Peyer's patch (tissue), 4 donors: ENCODE data around the gene RERE. TPM values are rescaled to one million over a fixed set of nuclear protein-coding genes. Genes with fewer than 3 reads are reported as not detected.
A peak's percentile ranks its signal among the peaks of the same experiment; 100 is the strongest.
"Not testable (repeated sequence)": the region's sequence is repeated elsewhere in the genome, so short reads cannot be mapped to it uniquely, and the experiment has no call there.

Experiments
- DNase-seq, 3 donors: peaks; one replicate each; pipeline ENCODE4 v3.0.0-alpha.2; 2017 to 2019
- H3K27ac ChIP-seq, 4 donors: fragments of 200-600 bp; sonication (generic); one replicate each; pipeline ENCODE4 v1.5.1; 2016 to 2019
- H3K27me3 ChIP-seq, 2 donors: fragments of 200-600 bp; sonication (generic); one replicate each; pipeline ENCODE4 v1.5.1; 2019
- H3K36me3 ChIP-seq, 3 donors: fragments of 200-600 bp; sonication (generic); one replicate each; pipeline ENCODE4 v1.5.1; 2016 to 2019
- H3K4me1 ChIP-seq, 4 donors: fragments of 200-600 bp; sonication (generic); one replicate each; pipeline ENCODE4 v1.5.1; 2016 to 2019
- H3K4me3 ChIP-seq, 4 donors: fragments of 200-600 bp; sonication (generic); 1 replicate in 3 of 4; 2 replicates in 1 of 4; pipeline ENCODE4 v1.5.1; 2016 to 2019; ENCODE audit warnings: mild to moderate bottlenecking in 1 of 4
- H3K9me3 ChIP-seq, 4 donors: fragments of 200-600 bp; sonication (generic); one replicate each; pipeline ENCODE4 v1.5.1; 2016 to 2019; ENCODE audit warnings: mild to moderate bottlenecking in 1 of 4
- CTCF ChIP-seq, 6 experiments: fragments of 450-650 bp in 4 of 6; fragments of 200-600 bp in 2 of 6; sonication (generic) in 1 of 6; IDR thresholded peaks; one replicate each; pipeline ENCODE4 v1.5.1; 2017 to 2019; ENCODE audit warnings: antibody characterized with exemption in 6 of 6, mild to moderate bottlenecking in 3 of 6, moderate library complexity in 1 of 6
- POLR2A ChIP-seq, 2 donors: fragments of 450-650 bp; IDR thresholded peaks; one replicate each; pipeline ENCODE4 v1.5.1; 2017; ENCODE audit warnings: antibody characterized with exemption in 2 of 2, mild to moderate bottlenecking in 2 of 2, moderate library complexity in 2 of 2
- total RNA-seq, 4 donors: library from RNA; depleted of rRNA; stranded (reverse); fragments of >200 nt; gene quantifications; one replicate each; pipeline ENCODE4 v1.1.0, GENCODE V29; 2016

The RERE gene
- total RNA-seq, 4 donors from 2014 or later = 98.5 to 528 (median 110) TPM

- peak overlapping the region in 3 of 4 donors; percentile 22 to 67 (median 28) for H3K27ac ChIP-seq
- no peak overlapping the region for H3K4me3 ChIP-seq
- H3K36me3 ChIP-seq = no peaks in the 10 kb centered on the region
- H3K9me3 ChIP-seq = no peaks in the 10 kb centered on the region
- no peaks in the 10 kb centered on the region for H3K27me3 ChIP-seq
- peaks cover 0 to 16% (median 0%) of the 10 kb centered on the region in 4 donors for H3K4me1 ChIP-seq
- no peak for DNase-seq
- TF ChIP-seq POLR2A (IDR thresholded peaks at IDR 0.05) = no peak
- TF ChIP-seq CTCF (IDR thresholded peaks at IDR 0.05) = no peak
These were observed 360.4 kb downstream of the RERE start for GRCh38 chr1:8456991-8457390.

GRCh38 chr1:8456308-8456912 is 361.0 kb downstream of the RERE start:
- Histone ChIP-seq H3K27ac (peak overlapping the region; percentile 28 to 67 (median 45)), H3K9me3 (no peaks in the 10 kb centered on the region), H3K27me3 (no peaks in the 10 kb centered on the region), H3K4me1 (peaks cover 0 to 13% (median 0%) of the 10 kb centered on the region in 4 donors), H3K4me3 (no peak overlapping the region), H3K36me3 (no peaks in the 10 kb centered on the region)
- DNase-seq = no peak
- no peak for TF ChIP-seq CTCF (IDR thresholded peaks at IDR 0.05)
- no peak for TF ChIP-seq POLR2A (IDR thresholded peaks at IDR 0.05)

- Histone ChIP-seq H3K27me3 (no peaks in the 10 kb centered on the region), H3K36me3 (no peaks in the 10 kb centered on the region), H3K9me3 (no peaks in the 10 kb centered on the region), H3K27ac (peak overlapping the region; percentile 15 to 67 (median 45)), H3K4me3 (no peak overlapping the region), H3K4me1 (peaks cover 0 to 13% (median 0%) of the 10 kb centered on the region in 4 donors)
- no peak for DNase-seq
- TF ChIP-seq POLR2A (IDR thresholded peaks at IDR 0.05) (no peak), CTCF (IDR thresholded peaks at IDR 0.05) (no peak)
These were observed 361.6 kb downstream of the RERE start for GRCh38 chr1:8455700-8456307.

GRCh38 chr1:8450312-8450711 is 367.1 kb downstream of the RERE start:
- Histone ChIP-seq H3K27me3 (no peaks in the 10 kb centered on the region), H3K36me3 (peaks cover 0 to 3% (median 0%) of the 10 kb centered on the region in 3 donors), H3K9me3 (no peaks in the 10 kb centered on the region), H3K4me3 (no peak overlapping the region), H3K27ac (no peak overlapping the region), H3K4me1 (peaks cover 0 to 6% (median 0%) of the 10 kb centered on the region in 4 donors)
- TF ChIP-seq CTCF (IDR thresholded peaks at IDR 0.05) (no peak), POLR2A (IDR thresholded peaks at IDR 0.05) (no peak)
- no peak for DNase-seq

- H3K4me3 ChIP-seq = peak overlapping the region in 1 of 4 donors; percentile 5
- no peak for DNase-seq
- peak overlapping the region in 2 of 4 donors; percentile 51 to 62 for H3K27ac ChIP-seq
- H3K4me1 ChIP-seq = no peaks in the 10 kb centered on the region
- TF ChIP-seq POLR2A (IDR thresholded peaks at IDR 0.05) (no peak), CTCF (IDR thresholded peaks at IDR 0.05) (no peak)
- H3K27me3 ChIP-seq = no peaks in the 10 kb centered on the region
- H3K36me3 ChIP-seq = peaks cover 0 to 3% (median 0%) of the 10 kb centered on the region in 3 donors
- H3K9me3 ChIP-seq = no peaks in the 10 kb centered on the region
These were observed 368.4 kb downstream of the RERE start for GRCh38 chr1:8448911-8449661.

- not testable (repeated sequence) for H3K4me3 ChIP-seq, H3K4me1 ChIP-seq, H3K36me3 ChIP-seq, H3K27me3 ChIP-seq, H3K9me3 ChIP-seq, DNase-seq
- H3K27ac ChIP-seq = peak overlapping the region in 1 of 4 donors; percentile 62
These were observed 368.9 kb downstream of the RERE start for GRCh38 chr1:8448505-8448904.
